Activated T-cell treated with anti-CD3 and anti-CD28 coated beads for 1 hour (primary cell): ENCODE measurements around the gene TNPO1.
"Not testable (repeated sequence)": the region's sequence is repeated elsewhere in the genome, so short reads cannot be mapped to it uniquely, and the experiment has no call there.

Source experiments
- DNase-seq: peaks from one replicate; pipeline ENCODE4 v3.0.0-alpha.2; 2020; ENCODE audit warnings: low read depth

TNPO1 gene

DNA sequence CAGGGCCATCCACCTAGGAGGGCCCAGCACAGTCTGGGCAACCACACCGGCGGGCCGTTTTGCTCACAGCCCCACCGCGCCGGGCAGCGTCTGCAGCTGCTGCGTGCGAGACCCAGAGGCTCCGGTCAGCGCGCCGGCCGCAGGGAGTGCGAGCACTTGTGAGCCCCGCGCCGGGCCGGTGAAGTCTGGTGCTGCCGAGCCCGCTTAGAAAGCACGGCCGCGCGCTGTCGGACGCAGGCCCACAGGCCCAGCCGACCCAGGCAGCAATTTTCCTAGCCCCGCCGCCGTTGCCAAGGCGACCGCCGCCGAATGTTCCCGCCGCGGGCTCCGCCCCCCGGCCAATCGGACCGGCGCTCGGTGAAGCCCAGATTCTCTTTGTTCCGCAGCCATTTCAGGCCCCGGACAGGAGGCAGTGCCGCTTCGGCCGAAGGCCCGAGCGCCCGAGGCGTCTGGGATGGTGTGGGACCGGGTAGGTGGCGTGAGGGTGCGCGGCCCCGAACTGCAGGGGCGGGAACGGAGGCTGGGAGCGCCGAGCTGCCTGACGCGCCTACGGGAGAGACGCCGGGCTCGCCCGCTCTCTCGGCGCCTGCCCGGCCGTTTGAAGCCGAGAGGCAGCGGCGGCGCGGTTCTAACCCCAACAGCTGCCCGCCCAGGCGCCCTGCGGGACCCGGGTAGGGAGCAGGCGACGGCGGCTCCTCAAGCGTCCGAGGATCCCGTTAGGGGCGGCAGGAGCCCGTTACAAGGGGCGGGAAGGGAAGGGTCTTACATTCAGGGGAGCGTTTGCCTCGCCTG lies at the start of gene TNPO1:
Gene TNPO1, plus strand, starts transcription at position 378 of the 792 bp plus-strand sequence. Its CDS starts 77 bp downstream, at position 455.
- peak; percentile 74 for DNase-seq

DNA sequence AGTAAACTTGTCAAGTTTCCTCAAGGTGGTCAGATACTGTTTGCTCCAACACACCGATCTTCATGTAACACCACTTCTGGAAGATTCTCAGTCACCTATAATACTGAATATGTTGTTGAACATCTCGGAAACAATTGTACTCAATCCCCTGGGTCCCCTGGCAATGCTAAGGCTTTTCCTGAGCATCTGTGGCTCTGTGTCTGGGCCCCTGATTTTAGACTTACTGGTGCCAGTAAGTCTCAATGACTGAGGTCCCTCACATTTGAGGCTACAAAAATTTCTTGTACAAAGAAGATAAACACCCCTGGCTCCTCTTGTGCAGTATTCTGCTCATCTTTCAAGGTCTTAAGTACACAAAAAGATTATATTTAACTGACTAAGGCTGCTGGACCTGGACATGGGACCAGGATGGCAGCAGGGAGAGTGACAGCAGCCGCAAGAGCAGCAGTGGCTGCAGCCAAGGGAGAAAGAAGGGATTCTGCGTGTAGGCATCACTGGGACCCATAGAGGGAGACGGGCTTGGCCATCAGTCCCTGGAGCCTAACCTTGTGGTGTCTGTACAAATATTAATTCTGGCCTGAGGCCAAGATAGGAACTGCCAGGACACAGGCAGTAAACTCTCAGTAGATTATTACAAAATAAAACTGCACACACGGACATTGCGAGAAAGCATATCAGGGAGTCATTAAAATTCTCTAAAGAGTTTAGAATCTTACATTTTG lies 49.0 kb upstream of the TNPO1 start:
- DNase-seq: no peak

DNA sequence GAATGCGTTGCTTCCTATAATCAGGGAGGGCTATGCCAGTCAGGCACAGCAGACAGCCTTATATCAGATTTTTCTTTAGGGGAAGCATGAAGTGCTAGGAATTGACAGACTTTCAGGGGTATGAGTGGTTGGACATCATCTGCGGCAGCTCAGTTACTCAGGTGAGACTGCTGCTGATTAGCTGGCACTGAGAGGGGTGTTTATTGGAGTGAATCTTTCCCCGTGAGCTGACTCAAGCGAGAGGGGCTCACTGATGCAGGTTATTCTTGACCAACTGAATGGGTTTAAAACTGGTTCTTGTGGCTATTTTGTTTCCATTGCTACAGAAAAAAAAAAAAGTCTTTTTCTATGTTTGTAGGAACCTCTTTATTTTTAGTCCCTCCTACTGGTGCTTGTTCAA lies 46.2 kb upstream of the TNPO1 start:
- DNase-seq: no peak

DNA sequence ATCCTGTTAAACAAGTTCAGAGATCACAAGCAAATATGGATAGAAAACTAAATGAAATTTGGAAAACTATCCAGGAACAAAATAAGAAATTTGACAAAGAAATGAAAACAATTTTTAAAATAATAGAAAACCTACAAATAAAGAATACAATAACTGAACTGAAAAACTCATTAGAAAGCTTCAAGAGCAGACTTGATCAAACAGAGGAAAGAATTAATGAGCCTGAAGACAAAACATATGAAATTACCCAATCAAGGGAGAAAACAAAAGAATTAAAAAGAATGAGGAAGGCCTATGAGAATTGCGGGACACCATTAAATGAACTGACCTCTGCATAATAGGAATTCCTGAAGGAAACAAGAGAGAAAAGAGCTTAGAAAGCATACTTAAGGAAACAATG lies 39.8 kb upstream of the TNPO1 start:
- no peak for DNase-seq

DNA sequence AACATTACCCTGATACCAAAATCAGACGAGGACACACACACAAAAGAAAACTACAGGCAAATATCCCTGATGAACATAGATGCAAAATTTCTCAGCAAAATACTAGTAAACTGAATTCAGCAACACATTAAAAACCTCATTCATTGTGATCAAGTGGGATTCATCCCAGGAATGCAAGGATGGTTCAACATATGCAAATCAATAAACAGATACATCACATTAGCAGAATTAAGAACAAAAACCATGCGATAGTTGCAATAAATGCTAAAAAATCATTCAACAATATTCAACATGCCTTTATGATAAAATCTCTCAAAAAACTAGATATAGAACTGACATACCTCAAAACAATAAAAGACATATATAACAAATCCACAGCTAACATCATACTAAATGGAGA lies 36.9 kb upstream of the TNPO1 start:
- DNase-seq: no peak

DNA sequence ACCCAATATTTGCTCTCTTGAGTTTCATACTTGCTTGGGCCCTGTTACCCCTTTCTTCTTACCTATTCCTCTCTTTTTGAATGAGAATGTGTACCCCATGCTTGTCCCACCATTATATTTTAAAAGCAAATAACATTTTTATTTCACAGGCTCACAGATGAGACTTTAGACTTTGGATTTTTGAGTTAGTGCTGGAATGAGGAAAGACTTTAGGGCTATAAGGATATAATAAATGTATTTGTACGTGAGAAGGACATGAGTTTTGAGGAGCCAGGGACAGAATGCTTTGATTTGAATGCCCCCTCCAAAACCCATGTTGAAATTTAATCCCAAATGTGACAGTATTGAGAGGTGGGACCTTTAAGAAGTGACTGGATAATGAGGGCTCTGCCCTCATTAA lies 33.1 kb upstream of the TNPO1 start:
- DNase-seq: no peak

DNA sequence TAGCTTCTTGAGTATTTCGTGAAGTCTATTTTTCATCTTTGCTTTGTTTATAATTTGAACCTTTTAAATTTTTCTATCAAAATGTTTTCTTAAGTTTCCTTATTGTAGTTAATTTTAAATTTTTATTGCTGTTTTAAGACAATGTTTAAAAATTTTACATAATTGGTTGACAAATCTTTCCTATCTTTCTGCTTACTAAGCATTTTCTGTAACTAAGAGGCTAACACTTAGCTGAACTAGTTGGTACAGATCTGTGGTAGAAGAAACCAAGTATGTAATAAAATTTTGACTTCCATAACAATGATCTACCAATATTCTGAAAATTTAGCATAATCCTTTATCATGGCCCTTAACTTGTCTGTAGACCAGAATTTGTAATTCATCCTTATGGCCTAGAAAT lies 32.3 kb upstream of the TNPO1 start:
- no peak for DNase-seq

DNA sequence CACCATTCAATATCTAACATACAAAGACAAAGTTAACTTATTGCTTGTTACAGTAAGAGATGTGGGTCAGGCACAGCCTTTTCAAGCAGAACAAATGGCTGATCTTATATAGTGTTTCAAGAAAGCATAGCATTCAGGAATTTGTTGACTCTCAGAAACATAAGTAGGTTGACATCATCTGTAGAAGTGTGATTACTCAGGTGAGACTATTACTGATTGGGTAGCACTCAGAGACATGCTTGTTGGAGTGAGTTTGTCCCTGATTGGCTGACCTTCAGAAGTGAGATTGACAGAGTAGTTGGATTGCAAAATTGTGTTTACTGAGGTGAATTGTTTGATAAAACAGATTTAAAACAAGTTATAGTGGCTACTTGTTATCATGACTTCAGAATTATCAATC lies 30.7 kb upstream of the TNPO1 start:
- no peak for DNase-seq

DNA sequence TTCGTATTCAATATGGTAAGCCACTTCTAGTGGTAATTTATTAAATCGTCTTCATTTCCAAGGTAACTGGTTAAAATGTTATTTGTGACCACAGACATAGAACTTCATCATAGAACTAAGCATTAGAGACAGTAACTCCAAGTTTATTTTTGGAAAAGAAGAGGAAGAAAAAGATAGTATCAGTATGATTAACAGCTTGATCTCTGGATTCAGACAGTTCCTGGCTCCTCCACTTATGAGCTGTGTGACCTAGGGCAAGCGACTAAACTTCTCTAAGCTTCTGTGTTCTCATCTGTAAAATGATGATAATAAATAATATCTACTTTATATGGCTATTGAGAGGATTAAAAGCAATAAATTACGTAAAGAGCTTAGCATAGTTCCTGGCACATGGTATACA lies 29.8 kb upstream of the TNPO1 start:
- no peak for DNase-seq

DNA sequence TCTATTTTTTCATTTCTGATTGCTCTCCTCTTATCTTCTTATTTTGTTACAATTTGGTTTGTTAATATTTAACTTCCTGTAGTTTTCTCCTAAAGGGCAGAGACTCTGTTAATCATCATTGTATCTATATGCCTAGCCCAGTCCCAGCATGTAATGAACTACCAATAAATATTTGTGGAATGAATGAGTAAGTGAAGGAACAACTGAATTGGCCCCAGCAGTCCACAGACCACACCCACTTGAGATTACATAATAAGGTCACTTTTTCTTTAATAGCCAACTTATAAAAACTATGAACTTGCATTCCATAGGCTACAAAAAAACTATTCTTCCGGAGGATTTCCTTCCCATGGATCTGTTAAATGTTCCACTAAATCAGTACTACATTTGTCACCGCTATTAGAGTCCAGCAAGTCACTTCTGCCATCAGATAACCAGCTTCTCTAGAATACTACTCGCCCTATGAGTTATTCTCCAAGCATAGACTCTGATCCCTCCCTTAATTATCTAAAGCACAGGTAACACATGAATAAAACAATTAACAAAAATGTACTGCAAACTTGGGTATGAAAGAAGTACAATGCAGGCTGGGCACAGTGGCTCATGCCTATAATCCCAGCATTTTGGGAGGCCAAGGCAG lies 27.5 kb upstream of the TNPO1 start:
- DNase-seq: no peak

DNA sequence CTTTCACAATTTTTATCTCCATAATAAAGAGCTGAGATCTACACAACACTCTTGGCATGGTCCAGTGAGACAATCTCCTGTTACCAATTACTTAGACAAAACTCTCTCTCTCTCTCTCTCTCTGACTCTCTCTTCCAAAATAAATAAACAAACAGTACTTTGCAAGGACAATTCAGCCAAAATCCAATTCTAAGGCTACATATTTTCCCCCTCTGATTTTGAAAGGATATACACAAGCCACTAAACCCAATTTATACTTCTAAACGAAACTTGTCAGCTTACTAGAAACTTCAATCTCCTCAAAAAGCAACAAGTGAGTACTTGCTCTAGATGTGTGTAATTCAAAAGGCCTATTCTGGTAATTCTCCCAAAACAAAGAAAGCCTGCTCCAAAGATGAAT lies 26.3 kb upstream of the TNPO1 start:
- no peak for DNase-seq

DNA sequence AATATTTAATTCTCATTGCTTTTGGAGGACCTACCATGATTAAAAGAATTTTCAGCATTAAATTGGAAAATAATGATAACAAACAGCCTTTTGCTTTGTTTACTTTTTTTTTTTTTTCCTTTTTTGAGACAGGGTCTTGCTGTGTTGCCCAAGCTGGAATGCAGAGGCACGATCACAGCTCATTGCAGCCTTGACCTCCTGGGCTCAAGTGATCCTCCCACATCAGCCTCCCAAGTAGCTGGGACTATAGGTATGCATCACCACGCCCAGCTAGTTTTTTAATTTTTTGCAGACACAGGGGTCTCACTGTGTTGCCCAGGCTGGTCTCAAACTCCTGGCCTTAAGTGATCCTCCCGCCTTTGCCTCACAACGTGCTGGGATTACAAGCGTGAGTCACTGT lies 23.8 kb upstream of the TNPO1 start:
- DNase-seq: not testable (repeated sequence)

DNA sequence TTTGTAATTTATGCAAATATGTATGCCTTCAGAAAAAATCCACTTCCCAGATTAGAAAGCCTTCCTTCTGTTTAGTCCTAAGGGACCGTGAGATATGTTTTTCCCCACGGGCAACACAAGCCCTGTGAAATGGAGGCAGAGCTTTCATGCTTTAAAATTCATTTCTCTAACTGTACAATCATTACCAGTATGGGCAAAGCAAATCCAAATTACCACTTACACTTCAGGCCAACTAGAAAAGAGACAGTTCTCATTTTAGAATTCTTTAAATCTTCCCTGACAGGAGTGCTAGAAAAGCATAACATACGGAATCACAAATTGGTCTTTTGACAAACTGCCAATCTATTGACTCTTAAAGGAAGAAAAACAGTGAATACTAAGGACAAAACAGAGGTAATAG lies 20.5 kb upstream of the TNPO1 start:
- no peak for DNase-seq

DNA sequence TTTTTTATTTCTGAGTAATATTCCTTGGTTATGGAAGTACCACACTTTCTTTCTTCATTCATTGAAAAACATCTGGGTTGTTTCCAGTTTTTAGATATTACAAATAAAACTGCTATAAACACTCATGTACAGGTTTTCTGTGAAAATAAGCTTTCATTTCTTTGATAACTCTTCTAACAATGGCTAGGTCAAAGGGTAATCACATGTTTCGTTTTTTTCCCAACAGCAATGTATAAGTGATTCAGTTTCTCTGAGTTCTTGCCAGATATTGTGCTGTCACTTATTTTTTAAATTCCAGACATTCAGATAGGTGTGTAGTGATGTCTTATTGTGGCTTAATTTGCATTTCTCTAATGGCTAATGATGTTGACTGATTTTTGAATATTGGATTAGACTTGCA lies 16.7 kb upstream of the TNPO1 start:
- DNase-seq: no peak

DNA sequence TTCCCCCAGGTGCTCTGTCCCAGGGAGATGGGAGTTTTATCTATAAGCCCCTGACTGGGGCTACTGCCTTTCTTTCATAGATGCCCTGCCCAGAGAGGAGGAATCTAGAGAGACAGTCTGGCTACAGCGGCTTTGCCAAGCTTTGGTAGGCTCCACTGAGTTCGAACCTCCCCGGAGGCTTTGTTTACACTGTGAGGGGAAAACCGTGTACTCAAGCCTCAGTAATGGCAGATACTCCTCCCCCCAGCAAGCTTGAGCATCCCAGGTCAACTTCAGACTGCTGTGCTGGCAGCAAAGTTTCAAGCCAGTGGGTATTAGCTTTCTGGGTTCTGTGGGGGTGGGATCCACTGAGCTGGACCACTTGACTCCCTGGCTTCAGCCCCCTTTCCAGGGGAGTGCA lies 7.8 kb upstream of the TNPO1 start:
- DNase-seq: not testable (repeated sequence)

DNA sequence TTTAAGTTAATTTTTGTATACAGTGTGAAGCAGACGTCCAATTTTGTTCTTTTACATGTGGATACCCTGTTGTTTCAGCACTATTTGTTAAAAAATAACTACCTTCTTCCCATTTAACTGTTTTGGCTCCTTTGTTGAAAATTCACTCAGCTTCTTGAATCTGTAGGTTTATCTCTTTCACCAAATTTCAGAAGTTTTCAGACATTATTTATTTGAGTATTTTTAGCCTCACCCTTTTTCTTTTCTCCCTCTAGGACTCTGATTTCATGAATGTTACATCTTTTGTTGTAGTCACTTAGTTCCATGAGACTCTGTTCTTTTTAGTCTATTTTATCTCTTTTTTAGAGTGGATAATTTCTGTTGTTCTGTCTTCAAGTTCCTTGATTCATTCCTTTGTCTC lies 4.6 kb upstream of the TNPO1 start:
- no peak for DNase-seq

DNA sequence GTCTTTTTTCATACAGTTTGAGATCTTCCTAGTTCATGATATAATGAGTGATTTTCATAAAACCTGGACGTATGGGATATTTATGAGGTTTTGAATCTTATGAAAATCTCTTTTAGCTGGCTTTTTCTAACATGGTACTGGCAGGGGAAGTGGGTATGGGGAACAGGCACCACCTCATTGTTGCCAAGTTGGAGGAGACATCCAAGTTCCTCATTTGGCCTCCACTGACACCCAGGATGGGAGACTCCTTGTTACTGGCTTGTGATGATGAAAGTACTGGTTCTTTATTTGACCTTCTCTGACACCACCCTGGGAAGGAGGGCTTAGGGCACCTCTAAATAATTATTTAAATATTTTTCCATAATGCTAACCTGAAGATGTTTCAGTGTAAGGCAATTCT lies 4.0 kb upstream of the TNPO1 start:
- no peak for DNase-seq

DNA sequence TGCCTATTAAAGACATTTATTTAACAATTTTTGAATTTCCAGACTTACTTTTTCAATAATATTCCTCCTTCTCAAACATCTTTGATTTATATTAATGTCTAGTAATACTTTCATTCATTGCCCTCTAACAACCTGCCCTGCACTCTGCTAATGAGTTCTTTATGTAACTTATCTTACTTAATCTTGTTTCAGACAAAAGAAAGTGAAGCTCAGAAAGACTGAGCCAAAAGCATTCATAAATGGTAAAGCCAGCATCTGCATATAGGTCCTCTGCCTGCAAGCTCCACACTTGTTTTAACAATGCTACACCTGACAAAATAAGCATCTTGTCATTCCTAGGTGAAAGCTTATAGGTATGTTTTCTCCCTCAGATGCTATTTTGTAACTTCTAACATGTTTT lies 2.4 kb upstream of the TNPO1 start:
- no peak for DNase-seq

DNA sequence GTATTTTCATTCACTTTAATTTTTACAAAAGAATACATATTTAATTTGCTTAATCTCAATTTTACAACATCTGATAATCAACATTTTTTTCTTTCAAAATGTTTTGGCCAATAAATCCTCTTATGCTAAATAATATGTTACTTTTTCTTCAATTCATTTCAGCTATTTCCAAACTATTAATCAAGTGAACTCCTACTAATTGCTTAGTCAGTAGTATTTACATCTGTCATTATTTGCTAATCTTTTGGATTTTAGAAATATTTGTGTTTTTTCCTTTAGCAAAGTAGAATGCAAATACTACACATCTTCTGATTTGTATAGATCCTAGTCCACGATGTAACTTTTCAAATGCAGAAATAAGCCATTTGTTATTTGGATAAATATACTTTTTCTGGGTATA lies 1.6 kb upstream of the TNPO1 start:
- no peak for DNase-seq

DNA sequence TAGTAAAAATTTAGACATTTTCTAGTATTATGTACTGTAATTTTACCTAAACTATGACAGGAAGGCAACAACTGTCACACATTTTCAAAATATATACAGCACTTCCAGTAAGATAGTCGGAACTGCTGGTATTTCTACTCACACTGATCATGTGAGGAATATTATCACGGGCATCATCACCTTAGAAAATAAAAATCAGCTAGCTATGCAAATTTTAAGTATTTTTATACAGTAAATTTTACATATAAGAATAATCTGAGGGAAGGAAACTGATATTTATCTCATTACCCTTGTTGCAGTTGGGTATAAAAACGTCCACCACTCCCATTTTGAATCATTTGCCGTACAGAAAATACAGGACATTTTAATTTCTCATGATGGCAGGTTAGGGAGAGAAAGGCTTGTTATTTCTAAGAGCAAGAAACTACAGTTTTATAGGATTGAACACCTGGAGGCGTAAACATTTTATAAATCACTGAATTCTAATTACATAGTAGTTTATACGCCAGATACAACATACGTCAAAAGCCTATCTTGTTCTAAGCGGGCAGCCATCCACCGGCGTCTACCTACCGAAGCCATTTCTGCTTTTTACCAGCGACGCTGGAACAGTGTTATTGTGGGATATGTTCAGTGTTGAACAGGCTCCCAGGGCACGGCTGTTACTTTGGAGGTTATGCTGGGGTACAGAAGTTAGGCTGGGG lies 729 bp upstream of the TNPO1 start:
- no peak for DNase-seq

DNA sequence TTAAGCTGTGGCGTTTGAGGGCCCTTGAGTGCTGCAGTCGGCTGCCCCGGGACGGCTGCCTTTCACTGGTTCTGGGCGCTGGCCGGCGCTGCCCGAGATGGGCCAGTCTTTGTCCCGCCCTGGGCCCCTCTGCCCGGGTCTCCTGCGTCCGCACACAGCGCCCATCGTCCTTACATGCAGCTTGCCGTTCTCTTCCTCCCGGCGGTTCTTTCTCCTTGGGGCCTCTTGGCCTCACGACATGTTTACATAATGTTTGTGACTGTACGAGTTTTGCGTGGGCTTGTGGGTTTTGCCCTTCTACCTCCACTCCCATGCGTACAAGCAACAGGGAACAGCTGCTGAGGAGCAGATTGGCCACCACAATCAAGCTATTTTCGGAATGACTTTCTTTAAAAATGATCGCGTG lies 618 bp downstream of the TNPO1 start:
- peak; percentile 6 for DNase-seq

DNA sequence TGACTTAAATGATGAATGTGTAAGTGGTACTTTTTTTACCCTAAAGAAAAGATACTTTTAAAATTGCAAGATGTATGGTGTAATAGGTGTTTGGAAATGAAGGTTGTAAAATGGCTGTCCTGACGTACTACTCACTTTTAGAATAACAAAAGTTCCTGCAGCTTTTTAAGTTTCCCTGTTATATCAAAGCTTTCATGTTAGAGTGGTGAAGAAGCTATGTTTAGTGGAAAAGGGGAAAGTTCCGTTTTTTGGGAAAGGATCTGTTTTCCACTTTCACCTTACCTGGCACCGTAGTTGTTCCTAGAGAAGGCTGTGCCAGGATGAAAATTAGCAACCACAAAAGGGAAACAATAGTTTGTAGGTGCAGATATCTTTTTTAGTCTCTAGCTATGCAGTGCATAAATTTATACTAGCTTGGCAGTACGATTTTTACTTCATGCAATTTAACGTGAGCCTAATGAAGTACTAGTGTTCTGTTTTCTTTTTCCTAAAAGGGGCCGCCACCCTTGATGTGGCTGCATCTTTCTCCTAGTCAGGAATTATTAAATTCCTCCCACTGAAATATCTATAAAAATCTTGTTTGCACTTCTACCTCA lies 1.3 kb downstream of the TNPO1 start:
- no peak for DNase-seq
